RKO (cell line): Measurements from ENCODE around the gene RPL19.
A peak's percentile ranks its signal among the peaks of the same experiment; 100 is the strongest.
"Not testable (repeated sequence)": the region's sequence is repeated elsewhere in the genome, so short reads cannot be mapped to it uniquely, and the experiment has no call there.

Experiments
- DNase-seq: peaks from one replicate; pipeline ENCODE4 v3.0.0-alpha.2; 2016; ENCODE audit warnings: low spot score

RPL19 gene

GRCh38 chr17:39200070-39200879 is at the start of gene RPL19:
RPL19 (plus strand) TSS chr17:39200283; CDS start chr17:39200345, 62 bp downstream.
- DNase-seq = peak; percentile 39

- no peak for DNase-seq
These were observed 49.3 kb upstream of the RPL19 start for GRCh38 chr17:39150795-39151149.

GRCh38 chr17:39151150-39151942 is 48.7 kb upstream of the RPL19 start, which contains the start of gene PLXDC1:
PLXDC1 (minus strand) TSS chr17:39151637; CDS start chr17:39151437, 200 bp downstream.
- DNase-seq = no peak

GRCh38 chr17:39151943-39152818 is 47.9 kb upstream of the RPL19 start:
- DNase-seq = no peak

DNA sequence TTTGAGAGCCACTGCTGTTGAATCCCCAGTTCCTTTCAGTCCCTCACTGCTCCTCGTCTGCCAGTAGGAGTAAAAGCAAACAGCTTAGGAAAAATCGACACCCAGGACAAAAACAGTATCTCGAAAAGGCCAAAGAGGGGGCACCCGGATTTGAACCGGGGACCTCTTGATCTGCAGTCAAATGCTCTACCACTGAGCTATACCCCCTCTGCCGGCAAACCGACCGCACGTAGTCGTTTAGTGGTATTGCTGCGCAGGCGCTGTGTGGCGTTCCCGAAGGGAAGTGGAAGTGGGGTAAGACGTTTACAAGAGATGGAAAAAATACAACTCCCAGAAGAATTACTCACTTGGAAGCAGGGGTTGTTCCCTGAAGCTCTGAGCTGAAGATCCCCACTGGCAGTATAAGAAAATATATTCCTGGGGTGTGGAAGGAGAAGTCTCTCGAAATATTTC is 46.5 kb upstream of the RPL19 start:
- peak; percentile 92 for DNase-seq

- no peak for DNase-seq
These were observed 44.4 kb upstream of the RPL19 start for GRCh38 chr17:39155654-39156053.

- DNase-seq = no peak
These were observed 43.6 kb upstream of the RPL19 start for GRCh38 chr17:39156491-39156890.

GRCh38 chr17:39158623-39159022 is 41.5 kb upstream of the RPL19 start:
- DNase-seq = no peak

DNA sequence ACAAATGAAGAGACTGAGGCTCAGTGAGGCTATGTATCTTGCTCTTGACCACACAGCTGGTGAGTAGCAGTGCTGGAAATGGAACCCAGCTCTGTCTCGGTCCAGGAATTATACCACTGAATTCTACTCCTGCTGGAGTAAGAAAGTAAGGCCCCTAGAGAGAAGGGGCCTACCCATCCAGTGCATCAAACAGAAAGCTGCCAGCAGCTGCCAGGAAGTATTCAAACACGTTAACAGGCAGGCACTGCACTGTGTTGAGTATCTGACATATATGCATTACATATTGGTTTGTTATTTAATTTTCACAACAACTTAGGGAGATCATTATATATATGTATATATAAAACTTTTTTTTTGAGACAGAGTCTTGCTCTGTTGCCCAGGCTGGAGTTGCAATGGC is 38.1 kb upstream of the RPL19 start:
- DNase-seq = no peak

- DNase-seq = peak; percentile 75
These were observed 35.4 kb upstream of the RPL19 start for GRCh38 chr17:39164675-39165143.

DNA sequence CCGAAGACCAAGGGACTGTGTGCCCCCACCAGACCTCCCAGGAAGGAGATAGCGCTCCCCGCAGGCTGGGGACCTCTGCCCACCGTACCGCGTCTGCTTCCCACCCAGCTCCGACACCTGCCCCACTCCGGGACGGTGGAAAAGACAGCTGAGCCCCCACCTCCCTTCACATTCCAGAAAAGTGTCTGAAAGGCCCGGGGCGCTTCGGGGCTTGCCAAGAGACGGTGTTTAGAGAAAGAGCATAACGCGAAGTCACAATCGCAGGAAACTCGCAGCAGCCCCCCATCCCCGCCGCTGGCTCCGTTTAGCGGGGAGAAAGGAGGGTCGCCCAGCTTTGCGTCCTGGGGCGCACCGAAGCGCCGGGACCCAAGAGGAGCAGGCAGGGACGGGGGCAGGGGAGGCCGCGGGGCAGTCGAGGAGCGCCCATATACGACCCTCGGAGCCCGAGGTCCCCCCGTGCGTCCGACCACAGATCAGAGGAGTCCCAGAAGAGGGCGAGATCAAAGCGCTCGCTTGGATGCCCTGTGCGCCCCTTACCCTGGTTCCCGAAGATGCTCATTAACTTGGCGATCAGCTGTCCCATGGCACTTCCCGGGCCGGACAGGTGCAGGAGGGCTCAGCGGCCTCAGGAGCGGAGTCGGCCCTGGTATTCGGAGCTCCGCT is 34.8 kb upstream of the RPL19 start:
- DNase-seq = no peak

DNA sequence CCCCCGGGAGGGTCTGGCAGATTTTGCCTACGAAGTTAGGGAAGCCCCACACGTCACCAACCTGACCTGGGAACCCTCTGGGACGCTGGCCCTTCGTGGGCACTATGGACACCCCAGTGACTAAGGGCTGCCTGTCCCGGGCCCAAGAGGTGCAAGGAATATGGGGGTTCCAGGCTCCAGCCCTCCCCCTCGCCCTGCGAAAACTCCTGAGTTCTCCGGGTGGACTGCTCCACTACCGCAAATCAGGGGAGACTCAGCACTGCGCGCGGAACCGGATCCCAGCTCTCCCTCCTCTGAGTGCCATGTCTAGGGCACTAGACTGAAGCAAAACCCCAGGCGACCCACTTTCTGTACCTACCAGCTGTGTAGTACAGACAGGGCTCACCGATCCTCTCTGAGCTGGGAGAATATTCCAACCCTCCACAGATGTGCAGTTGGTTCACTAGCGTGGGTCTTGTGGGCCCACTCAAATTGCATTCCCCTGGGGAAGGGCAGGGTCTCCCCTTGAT is 34.2 kb upstream of the RPL19 start, which contains the start of gene ARL5C:
TSS of gene ARL5C (minus strand) at position 321 of the 509 bp plus-strand sequence. CDS start 401 bp downstream, outside the sequence.
- DNase-seq = no peak

- DNase-seq = no peak
These were observed 33.4 kb upstream of the RPL19 start for GRCh38 chr17:39166437-39167335.

DNA sequence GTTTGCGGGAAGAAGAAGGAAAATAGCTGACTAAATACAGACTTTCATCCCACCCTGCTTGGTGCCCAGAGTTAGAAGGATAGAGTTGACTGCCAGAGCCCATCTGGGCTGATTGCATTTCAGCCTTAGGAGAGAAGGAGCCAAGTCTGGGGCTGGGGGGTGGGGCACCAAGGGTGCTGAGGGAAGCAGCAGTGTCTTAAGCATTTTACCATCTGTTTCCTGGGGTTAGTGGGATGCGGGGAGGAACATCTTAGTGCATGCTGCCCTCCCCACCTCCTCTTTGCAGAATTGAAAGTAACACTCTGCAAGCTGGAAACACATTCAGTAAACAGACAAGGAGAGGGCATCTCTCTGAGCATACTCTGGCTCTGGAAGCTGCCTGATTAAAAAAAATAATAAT is 32.6 kb upstream of the RPL19 start:
- DNase-seq = no peak

- DNase-seq = not testable (repeated sequence)
These were observed 31.6 kb upstream of the RPL19 start for GRCh38 chr17:39168503-39168902.

DNA sequence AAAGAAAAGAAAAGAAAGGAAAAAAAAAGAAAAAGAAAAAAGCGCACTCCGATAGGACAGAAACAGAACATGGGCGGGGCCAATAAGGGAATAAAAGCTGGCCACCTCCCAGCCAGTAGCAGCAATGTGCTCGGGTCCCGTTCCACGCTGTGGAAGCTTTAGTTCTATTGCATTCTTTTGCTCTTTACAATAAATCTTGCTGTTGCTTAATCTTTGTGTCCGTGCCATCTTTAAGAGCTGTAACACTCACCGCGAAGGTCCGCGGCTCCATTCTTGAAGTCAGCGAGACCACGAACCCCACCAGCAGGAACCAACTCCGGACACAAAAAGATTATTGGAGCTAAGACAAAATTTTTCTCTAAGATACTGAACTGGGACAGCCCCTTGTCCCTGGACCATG is 31.0 kb upstream of the RPL19 start:
- DNase-seq = no peak

DNA sequence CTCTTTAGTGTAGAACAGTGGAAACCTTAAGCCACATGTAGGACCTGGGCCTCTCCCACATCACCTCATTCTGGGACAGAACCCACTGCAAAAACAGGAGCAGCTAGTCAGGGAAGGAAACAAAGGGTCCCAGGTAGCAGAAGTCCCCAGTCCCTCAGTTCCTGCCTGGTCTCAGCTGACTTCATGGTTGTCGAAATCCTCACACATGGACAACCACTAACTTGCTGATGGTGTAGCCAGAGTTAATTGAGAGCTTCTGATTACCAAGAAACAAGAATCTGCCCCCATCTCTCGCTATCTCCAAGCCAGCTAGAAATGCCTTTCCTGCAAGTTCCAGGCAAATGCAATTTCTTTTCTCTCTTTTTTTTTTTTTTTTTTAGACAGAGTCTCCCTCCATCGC is 30.6 kb upstream of the RPL19 start:
- no peak for DNase-seq

DNA sequence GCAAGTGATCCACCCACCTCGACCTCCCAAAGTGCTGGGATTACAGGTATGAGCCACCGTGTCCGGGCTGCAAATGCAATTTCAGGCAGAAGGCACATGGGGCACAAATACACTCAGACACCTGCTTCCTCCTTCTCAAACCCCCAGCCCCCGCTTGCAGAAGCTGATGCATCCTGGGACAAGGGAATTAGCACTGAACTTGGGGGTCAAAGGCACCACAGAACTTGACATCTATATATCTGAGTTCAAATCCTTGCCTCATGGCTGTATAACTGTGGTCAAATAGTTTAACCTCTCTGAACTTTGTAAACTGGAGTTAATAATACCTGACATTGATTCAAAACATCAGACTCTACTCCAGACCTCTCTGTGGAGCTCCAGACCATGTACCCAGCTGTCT is 30.0 kb upstream of the RPL19 start:
- DNase-seq = no peak

GRCh38 chr17:39170558-39170957 is 29.5 kb upstream of the RPL19 start:
- DNase-seq = no peak

GRCh38 chr17:39171933-39172332 is 28.1 kb upstream of the RPL19 start:
- no peak for DNase-seq
